HG02970 (cell line): ENCODE results near the gene ELF3.
"Not testable (repeated sequence)": the region's sequence is repeated elsewhere in the genome, so short reads cannot be mapped to it uniquely, and the experiment has no call there.

ENCODE experiments used
- ATAC-seq: cut with Tn5 transposase; IDR thresholded peaks from one replicate; pipeline ENCODE4 v1.9.1; 2021; ENCODE audit warnings: mild to moderate bottlenecking, moderate library complexity, moderate number of reproducible peaks; ENCODE audit not compliant: unreplicated experiment, low FRiP score

ELF3 gene

GRCh38 chr1:202034149-202034682 lies 23.8 kb downstream of the ELF3 start:
- ATAC-seq = no peak

- no peak for ATAC-seq
These were observed 24.5 kb downstream of the ELF3 start for GRCh38 chr1:202034683-202035462.

GRCh38 chr1:202036595-202037387 lies 26.4 kb downstream of the ELF3 start:
- no peak for ATAC-seq

- ATAC-seq = no peak
These were observed 27.4 kb downstream of the ELF3 start for GRCh38 chr1:202037706-202038296.

GRCh38 chr1:202038688-202039346 lies 28.4 kb downstream of the ELF3 start:
- ATAC-seq = no peak

- no peak for ATAC-seq
These were observed 35.3 kb downstream of the ELF3 start for GRCh38 chr1:202045705-202046104.

GRCh38 chr1:202046227-202046626 lies 35.8 kb downstream of the ELF3 start:
- ATAC-seq = no peak

- ATAC-seq = no peak
These were observed 36.6 kb downstream of the ELF3 start for GRCh38 chr1:202046748-202047708.

- no peak for ATAC-seq
These were observed 37.6 kb downstream of the ELF3 start for GRCh38 chr1:202047977-202048376.

- no peak for ATAC-seq
These were observed 38.7 kb downstream of the ELF3 start for GRCh38 chr1:202049129-202049528.

- no peak for ATAC-seq
These were observed 43.7 kb downstream of the ELF3 start for GRCh38 chr1:202054094-202054493.

- not testable (repeated sequence) for ATAC-seq
These were observed 44.3 kb downstream of the ELF3 start for GRCh38 chr1:202054673-202055072.

GRCh38 chr1:202056644-202057334 lies 46.4 kb downstream of the ELF3 start:
- ATAC-seq = no peak

- ATAC-seq = not testable (repeated sequence)
These were observed 46.9 kb downstream of the ELF3 start for GRCh38 chr1:202057335-202057704.

- ATAC-seq = no peak
These were observed 47.9 kb downstream of the ELF3 start for GRCh38 chr1:202058001-202058908.

GRCh38 chr1:202061055-202061454 lies 50.7 kb downstream of the ELF3 start:
- no peak for ATAC-seq

GRCh38 chr1:202061787-202062186 lies 51.4 kb downstream of the ELF3 start:
- not testable (repeated sequence) for ATAC-seq

GRCh38 chr1:202062636-202063035 lies 52.2 kb downstream of the ELF3 start:
- ATAC-seq = not testable (repeated sequence)
